ENCODE measurements around the gene DAZAP2. TPM values are rescaled to one million over a fixed set of nuclear protein-coding genes. Genes with fewer than 3 reads are reported as not detected.

DAZAP2 gene
- polyA plus RNA-seq (ENCODE audit: insufficient read depth in 1 of 5, insufficient read length in 5 of 5, low replicate concordance in 1 of 5): 100 to 1,000 TPM; 197 to 236 (median 206) TPM
- long read RNA-seq, donor 1, transcript DAZAP2-201 (4 exons, 2,598 nt): major isoform, 89 of 154 reads
- long read RNA-seq, donor 1, transcript DAZAP2-214 (2 exons, 3,664 nt): minor isoform, 19 of 154 reads
- long read RNA-seq, donor 1, partial matches to known transcripts: 15 of 154 reads
- long read RNA-seq, donor 1, other reads (novel, unspliced or antisense): 26 of 154 reads
- long read RNA-seq, donor 2, transcript DAZAP2-214 (2 exons, 3,664 nt): minor isoform, 8 of 66 reads
- long read RNA-seq, donor 2, transcript DAZAP2-201 (4 exons, 2,598 nt): major isoform, 39 of 66 reads
- long read RNA-seq, donor 2, partial matches to known transcripts: 17 of 66 reads
- long read RNA-seq, donor 2, other reads (novel, unspliced or antisense): 0 of 66 reads
- long read RNA-seq, donor 3, transcript DAZAP2-214 (2 exons, 3,664 nt): minor isoform, 15 of 88 reads
- long read RNA-seq, donor 3, transcript DAZAP2-201 (4 exons, 2,598 nt): major isoform, 58 of 88 reads
- long read RNA-seq, donor 3, partial matches to known transcripts: 11 of 88 reads
- long read RNA-seq, donor 3, other reads (novel, unspliced or antisense): 0 of 88 reads
- long read RNA-seq, donor 4, transcript DAZAP2-201 (4 exons, 2,598 nt): major isoform, 31 of 39 reads
- long read RNA-seq, donor 4, transcript DAZAP2-214 (2 exons, 3,664 nt): minor isoform, 6 of 39 reads
- long read RNA-seq, donor 4, partial matches to known transcripts: 0 of 39 reads
- long read RNA-seq, donor 4, other reads (novel, unspliced or antisense): 0 of 39 reads
- long read RNA-seq, donor 5, transcript DAZAP2-201 (4 exons, 2,598 nt): major isoform, 57 of 103 reads
- long read RNA-seq, donor 5, transcript DAZAP2-214 (2 exons, 3,664 nt): minor isoform, 11 of 103 reads
- long read RNA-seq, donor 5, partial matches to known transcripts: 17 of 103 reads
- long read RNA-seq, donor 5, other reads (novel, unspliced or antisense): 10 of 103 reads
- long read RNA-seq, donor 6, transcript DAZAP2-201 (4 exons, 2,598 nt): major isoform, 51 of 130 reads
- long read RNA-seq, donor 6, transcript DAZAP2-214 (2 exons, 3,664 nt): minor isoform, 13 of 130 reads
- long read RNA-seq, donor 6, partial matches to known transcripts: 56 of 130 reads
- long read RNA-seq, donor 6, other reads (novel, unspliced or antisense): 5 of 130 reads
- long read RNA-seq, donor 7, transcript DAZAP2-214 (2 exons, 3,664 nt): minor isoform, 35 of 177 reads
- long read RNA-seq, donor 7, transcript DAZAP2-201 (4 exons, 2,598 nt): major isoform, 78 of 177 reads
- long read RNA-seq, donor 7, partial matches to known transcripts: 35 of 177 reads
- long read RNA-seq, donor 7, other reads (novel, unspliced or antisense): 25 of 177 reads
- long read RNA-seq, donor 8, transcript DAZAP2-201 (4 exons, 2,598 nt): major isoform, 14 of 20 reads
- long read RNA-seq, donor 8, transcript DAZAP2-214 (2 exons, 3,664 nt): minor isoform, 6 of 20 reads
- long read RNA-seq, donor 8, partial matches to known transcripts: 0 of 20 reads
- long read RNA-seq, donor 8, other reads (novel, unspliced or antisense): 0 of 20 reads

GRCh38 chr12:51238510-51239334 is at the start of gene DAZAP2:
DAZAP2 (plus strand) TSS chr12:51238826; CDS start chr12:51238908, 82 bp downstream.
- DNase-seq: peak; percentile 95 to 96

GRCh38 chr12:51189790-51190355 is 48.8 kb upstream of the DAZAP2 start:
- DNase-seq: no peak

- no peak for DNase-seq
These were observed 47.8 kb upstream of the DAZAP2 start for GRCh38 chr12:51190820-51191219.

- no peak for DNase-seq
These were observed 46.9 kb upstream of the DAZAP2 start for GRCh38 chr12:51191516-51192283.

- no peak for DNase-seq
These were observed 46.3 kb upstream of the DAZAP2 start for GRCh38 chr12:51192284-51192671.

GRCh38 chr12:51195841-51196240 is 42.8 kb upstream of the DAZAP2 start:
- no peak for DNase-seq

- DNase-seq: no peak
These were observed 42.1 kb upstream of the DAZAP2 start for GRCh38 chr12:51196547-51196946.

- DNase-seq: no peak
These were observed 40.7 kb upstream of the DAZAP2 start for GRCh38 chr12:51197736-51198567.

GRCh38 chr12:51198568-51199365 is 39.9 kb upstream of the DAZAP2 start:
- no peak for DNase-seq

GRCh38 chr12:51199366-51199945 is 39.2 kb upstream of the DAZAP2 start:
- no peak for DNase-seq

- no peak for DNase-seq
These were observed 38.5 kb upstream of the DAZAP2 start for GRCh38 chr12:51200156-51200555.

GRCh38 chr12:51200806-51201205 is 37.8 kb upstream of the DAZAP2 start:
- DNase-seq: no peak

- no peak for DNase-seq
These were observed 35.9 kb upstream of the DAZAP2 start for GRCh38 chr12:51202718-51203117.

GRCh38 chr12:51205350-51205749 is 33.3 kb upstream of the DAZAP2 start:
- no peak for DNase-seq

GRCh38 chr12:51208016-51208660 is 30.5 kb upstream of the DAZAP2 start:
- DNase-seq: no peak

- no peak for DNase-seq
These were observed 29.4 kb upstream of the DAZAP2 start for GRCh38 chr12:51209259-51209658.

Data from right lung (tissue), 10 donors.